Activated gamma-delta T cell (primary cell): Measurements from ENCODE around the gene SLC26A9.
"Not testable (repeated sequence)": the region's sequence is repeated elsewhere in the genome, so short reads cannot be mapped to it uniquely, and the experiment has no call there.

Experiments used
- DNase-seq: peaks from one replicate; lab custom pipeline; 2025; lab: John Stamatoyannopoulos, UW

Gene SLC26A9

GRCh38 chr1:205924460-205924790, 18.8 kb downstream of the SLC26A9 start:
- no peak for DNase-seq

GRCh38 chr1:205923651-205924459, 19.4 kb downstream of the SLC26A9 start:
- no peak for DNase-seq

- no peak for DNase-seq
Observed at GRCh38 chr1:205922806-205923205, 20.4 kb downstream of the SLC26A9 start.

GRCh38 chr1:205922314-205922713, 20.9 kb downstream of the SLC26A9 start:
- DNase-seq: no peak

- no peak for DNase-seq
Observed at GRCh38 chr1:205921570-205921909, 21.7 kb downstream of the SLC26A9 start.

GRCh38 chr1:205920861-205921569, 22.2 kb downstream of the SLC26A9 start:
- no peak for DNase-seq

- DNase-seq: no peak
Observed at GRCh38 chr1:205920159-205920558, 23.1 kb downstream of the SLC26A9 start.

- no peak for DNase-seq
Observed at GRCh38 chr1:205918955-205919746, 24.1 kb downstream of the SLC26A9 start.

- no peak for DNase-seq
Observed at GRCh38 chr1:205917466-205918238, 25.6 kb downstream of the SLC26A9 start.

- no peak for DNase-seq
Observed at GRCh38 chr1:205916541-205916940, 26.7 kb downstream of the SLC26A9 start.

GRCh38 chr1:205915354-205915990, 27.8 kb downstream of the SLC26A9 start:
- no peak for DNase-seq

- no peak for DNase-seq
Observed at GRCh38 chr1:205914730-205915129, 28.5 kb downstream of the SLC26A9 start.

- DNase-seq: no peak
Observed at GRCh38 chr1:205914155-205914507, 29.1 kb downstream of the SLC26A9 start.

- DNase-seq: no peak
Observed at GRCh38 chr1:205913451-205914154, 29.7 kb downstream of the SLC26A9 start.

- DNase-seq: no peak
Observed at GRCh38 chr1:205907794-205908193, 35.5 kb downstream of the SLC26A9 start.

- DNase-seq: not testable (repeated sequence)
Observed at GRCh38 chr1:205905095-205905494, 38.2 kb downstream of the SLC26A9 start.

- no peak for DNase-seq
Observed at GRCh38 chr1:205896351-205896750, 46.9 kb downstream of the SLC26A9 start.

GRCh38 chr1:205894119-205894518, 49.1 kb downstream of the SLC26A9 start:
- DNase-seq: not testable (repeated sequence)

GRCh38 chr1:205892175-205892574, 51.1 kb downstream of the SLC26A9 start:
- DNase-seq: not testable (repeated sequence)

- DNase-seq: not testable (repeated sequence)
Observed at GRCh38 chr1:205891481-205891880, 51.8 kb downstream of the SLC26A9 start.

GRCh38 chr1:205890631-205891030, 52.6 kb downstream of the SLC26A9 start:
- DNase-seq: not testable (repeated sequence)
